ENCODE data around the gene ARGLU1.

Gene ARGLU1

DNA sequence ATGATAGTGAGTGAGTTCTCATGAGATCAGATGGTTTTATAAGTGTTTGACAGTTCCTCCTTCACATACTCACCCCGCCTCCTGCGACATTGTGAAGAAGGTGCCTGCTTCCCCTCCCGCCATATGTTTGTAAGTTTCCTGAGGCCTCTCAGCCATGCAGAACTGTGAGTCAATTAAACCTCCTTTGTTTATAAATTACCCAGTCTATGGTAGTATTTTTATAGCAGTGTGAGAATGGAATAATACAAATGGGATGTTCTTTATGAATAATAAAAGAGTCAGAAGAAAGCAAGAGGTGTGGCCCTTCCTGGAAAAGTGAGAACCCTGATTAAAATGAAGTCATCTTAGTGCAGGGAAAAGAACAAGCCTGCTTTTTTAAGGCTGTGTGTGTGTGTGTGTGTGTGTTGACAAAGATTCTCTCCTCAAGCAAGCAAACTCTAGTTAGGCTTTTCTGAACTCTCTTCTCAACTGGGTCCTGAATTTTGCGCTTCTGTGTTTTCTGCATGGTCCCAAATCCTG is 18.8 kb upstream of the ARGLU1 start:
- DNase-seq, result no peak

GRCh38 chr13:106581225-106581624 is 13.3 kb upstream of the ARGLU1 start:
- no peak for DNase-seq

DNA sequence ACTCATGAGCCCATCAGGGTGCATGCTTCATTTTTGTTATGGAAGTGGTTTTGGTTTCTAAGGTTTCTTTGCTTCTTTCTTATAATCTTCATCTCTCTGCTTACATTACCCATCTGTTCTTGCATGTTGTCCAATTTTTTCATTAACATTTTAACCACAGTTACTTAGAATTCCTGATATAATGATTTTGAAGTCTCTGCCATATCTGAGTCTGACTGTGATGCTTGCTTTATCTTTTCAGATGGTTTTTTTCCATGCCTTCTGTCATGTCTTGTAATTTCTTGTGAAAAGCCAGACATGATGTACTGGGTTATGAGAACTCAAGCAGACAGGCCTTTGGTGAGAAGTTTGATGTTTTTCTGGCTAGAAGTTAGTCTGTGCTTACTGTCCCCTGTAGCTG is 8.0 kb upstream of the ARGLU1 start:
- DNase-seq, result no peak

- no peak for DNase-seq
These were observed 5.9 kb upstream of the ARGLU1 start for GRCh38 chr13:106573868-106574267.

- peak; percentile 73 for DNase-seq
These were observed 5.4 kb upstream of the ARGLU1 start for GRCh38 chr13:106573284-106573846.

GRCh38 chr13:106570299-106570852 is 2.4 kb upstream of the ARGLU1 start:
- DNase-seq, result peak; percentile 41

- DNase-seq, result no peak
These were observed 1.5 kb upstream of the ARGLU1 start for GRCh38 chr13:106569233-106570095.

GRCh38 chr13:106568299-106569003 is 514 bp upstream of the ARGLU1 start:
- no peak for DNase-seq

DNA sequence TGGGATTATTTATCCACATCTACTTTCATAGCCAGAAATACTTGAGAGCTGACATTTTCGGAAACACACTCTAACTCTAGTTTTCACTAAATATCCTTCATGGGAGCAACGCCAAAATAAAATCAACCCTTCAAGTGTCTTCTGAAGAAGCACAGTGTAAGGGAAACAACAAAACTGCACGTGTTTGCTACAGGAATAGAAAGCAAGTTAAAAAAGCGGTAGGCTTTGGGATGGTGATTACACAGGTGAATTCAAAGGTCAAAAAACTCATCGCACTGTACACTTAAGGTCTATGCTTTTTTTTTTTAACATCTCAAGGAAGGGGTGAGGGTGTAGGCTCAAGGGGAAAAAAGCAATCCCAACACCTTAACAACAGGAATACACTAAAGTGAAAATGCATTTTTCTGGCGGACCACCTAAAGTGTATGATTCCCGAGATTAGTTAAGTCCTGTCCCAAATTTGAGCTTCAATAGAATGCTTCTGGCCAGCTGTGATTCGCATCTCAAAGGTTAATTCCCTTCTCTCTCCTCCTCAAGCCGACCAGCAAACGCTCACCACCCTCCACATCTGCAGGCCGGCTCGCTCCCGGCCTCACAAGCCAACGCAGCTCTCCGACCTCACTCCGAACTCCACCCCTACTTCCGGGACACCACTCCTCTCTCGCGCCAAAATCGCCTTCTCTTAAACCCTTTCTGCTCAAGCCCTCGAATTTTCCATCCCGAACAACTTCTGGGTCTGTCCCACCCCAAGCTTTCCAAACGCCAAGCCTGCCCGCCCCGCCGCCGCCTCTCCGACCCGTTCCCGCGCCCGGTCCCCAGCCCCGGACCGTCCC is 1.1 kb downstream of the ARGLU1 start:
- DNase-seq, result peak; percentile 70

- DNase-seq, result no peak
These were observed 2.7 kb downstream of the ARGLU1 start for GRCh38 chr13:106565127-106565775.

GRCh38 chr13:106562301-106562700 is 5.6 kb downstream of the ARGLU1 start:
- no peak for DNase-seq

- DNase-seq, result no peak
These were observed 6.3 kb downstream of the ARGLU1 start for GRCh38 chr13:106561551-106562170.

DNA sequence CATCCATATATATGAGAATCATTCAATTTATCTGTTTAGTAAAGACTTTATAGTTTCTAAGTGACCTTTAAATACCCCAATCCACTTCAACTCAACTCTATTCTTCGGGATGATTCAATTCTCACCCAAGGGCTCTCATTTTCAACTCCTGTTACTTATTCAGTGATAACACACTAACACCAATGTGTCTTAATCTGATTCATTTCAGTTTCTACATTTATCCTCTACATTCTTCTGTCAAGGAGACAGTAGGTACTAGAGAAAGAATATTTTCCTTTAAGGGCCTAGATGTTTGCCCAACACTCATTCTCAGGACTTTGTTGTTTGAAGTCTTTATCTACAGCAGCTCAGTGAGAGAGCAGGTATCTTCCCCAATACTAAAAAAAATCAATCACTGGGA is 7.1 kb downstream of the ARGLU1 start:
- no peak for DNase-seq

GRCh38 chr13:106558527-106558926 is 9.4 kb downstream of the ARGLU1 start:
- no peak for DNase-seq

GRCh38 chr13:106555631-106556328 is 12.2 kb downstream of the ARGLU1 start:
- DNase-seq, result peak; percentile 74

GRCh38 chr13:106551751-106552150 is 16.2 kb downstream of the ARGLU1 start:
- DNase-seq, result peak; percentile 15

DNA sequence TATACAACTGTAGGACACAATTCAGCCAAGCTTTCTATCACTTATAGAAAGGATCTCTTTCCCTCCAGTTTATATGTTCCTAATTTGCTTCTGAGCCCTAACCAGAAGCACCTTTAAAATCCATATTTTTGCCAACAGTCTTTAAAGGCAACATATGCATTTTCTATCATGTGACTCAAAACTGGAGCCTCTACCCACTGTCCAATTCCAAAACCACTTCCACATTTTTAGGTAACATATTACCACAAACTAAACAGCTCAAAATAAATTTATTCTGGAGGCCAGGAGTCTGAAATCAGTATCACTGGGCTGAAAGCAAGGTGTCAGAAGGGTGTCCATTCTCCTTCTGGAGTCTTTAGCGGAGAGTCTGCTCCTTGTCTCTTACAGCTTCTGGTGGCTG is 16.6 kb downstream of the ARGLU1 start:
- no peak for DNase-seq

GRCh38 chr13:106550570-106551135 is 17.3 kb downstream of the ARGLU1 start:
- no peak for DNase-seq

GRCh38 chr13:106548064-106548696 is 19.8 kb downstream of the ARGLU1 start:
- DNase-seq, result peak; percentile 57

DNA sequence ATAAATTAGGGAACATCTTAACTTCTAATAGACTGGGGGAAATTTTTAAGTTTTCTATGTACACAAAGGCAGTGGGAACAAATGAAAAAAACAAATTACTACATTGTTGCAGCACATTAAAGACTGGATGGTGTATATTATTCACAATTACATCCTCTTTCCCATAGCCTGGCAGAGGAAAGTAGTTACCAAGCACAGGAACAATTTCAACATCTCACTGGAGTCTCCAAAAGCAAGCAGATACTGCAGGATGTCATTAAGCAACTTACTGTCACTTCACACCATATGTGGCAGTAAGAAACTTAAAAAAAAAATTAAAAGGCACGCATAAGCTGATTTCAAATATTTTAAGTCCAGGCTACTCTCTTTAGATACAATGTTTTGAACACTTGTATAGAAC is 26.1 kb downstream of the ARGLU1 start:
- DNase-seq, result no peak
